Peyer's patch (tissue), 4 donors: ENCODE measurements around the gene CA10. TPM values are rescaled to one million over a fixed set of nuclear protein-coding genes. Genes with fewer than 3 reads are reported as not detected.

Experiments used
- DNase-seq, 3 donors: peaks; one replicate each; pipeline ENCODE4 v3.0.0-alpha.2; 2017 to 2019
- H3K27ac ChIP-seq, 4 donors: fragments of 200-600 bp; sonication (generic); one replicate each; pipeline ENCODE4 v1.5.1; 2016 to 2019
- H3K27me3 ChIP-seq, 2 donors: fragments of 200-600 bp; sonication (generic); one replicate each; pipeline ENCODE4 v1.5.1; 2019
- H3K36me3 ChIP-seq, 3 donors: fragments of 200-600 bp; sonication (generic); one replicate each; pipeline ENCODE4 v1.5.1; 2016 to 2019
- H3K4me1 ChIP-seq, 4 donors: fragments of 200-600 bp; sonication (generic); one replicate each; pipeline ENCODE4 v1.5.1; 2016 to 2019
- H3K4me3 ChIP-seq, 4 donors: fragments of 200-600 bp; sonication (generic); 1 replicate in 3 of 4; 2 replicates in 1 of 4; pipeline ENCODE4 v1.5.1; 2016 to 2019; ENCODE audit warnings: mild to moderate bottlenecking in 1 of 4
- H3K9me3 ChIP-seq, 4 donors: fragments of 200-600 bp; sonication (generic); one replicate each; pipeline ENCODE4 v1.5.1; 2016 to 2019; ENCODE audit warnings: mild to moderate bottlenecking in 1 of 4
- POLR2A ChIP-seq, 2 donors: fragments of 450-650 bp; IDR thresholded peaks; one replicate each; pipeline ENCODE4 v1.5.1; 2017; ENCODE audit warnings: antibody characterized with exemption in 2 of 2, mild to moderate bottlenecking in 2 of 2, moderate library complexity in 2 of 2
- total RNA-seq, 4 donors: library from RNA; depleted of rRNA; stranded (reverse); fragments of >200 nt; gene quantifications; one replicate each; pipeline ENCODE4 v1.1.0, GENCODE V29; 2016
- TF ChIP-seq, protein P1 (sequence below), 6 experiments: fragments of 450-650 bp in 4 of 6; fragments of 200-600 bp in 2 of 6; sonication (generic) in 1 of 6; IDR thresholded peaks; one replicate each; pipeline ENCODE4 v1.5.1; 2017 to 2019; ENCODE audit warnings: antibody characterized with exemption in 6 of 6, mild to moderate bottlenecking in 3 of 6, moderate library complexity in 1 of 6

The CA10 gene
- total RNA-seq, 4 donors from 2014 or later: 1.4 to 1.7 TPM; not detected in 2

DNA sequence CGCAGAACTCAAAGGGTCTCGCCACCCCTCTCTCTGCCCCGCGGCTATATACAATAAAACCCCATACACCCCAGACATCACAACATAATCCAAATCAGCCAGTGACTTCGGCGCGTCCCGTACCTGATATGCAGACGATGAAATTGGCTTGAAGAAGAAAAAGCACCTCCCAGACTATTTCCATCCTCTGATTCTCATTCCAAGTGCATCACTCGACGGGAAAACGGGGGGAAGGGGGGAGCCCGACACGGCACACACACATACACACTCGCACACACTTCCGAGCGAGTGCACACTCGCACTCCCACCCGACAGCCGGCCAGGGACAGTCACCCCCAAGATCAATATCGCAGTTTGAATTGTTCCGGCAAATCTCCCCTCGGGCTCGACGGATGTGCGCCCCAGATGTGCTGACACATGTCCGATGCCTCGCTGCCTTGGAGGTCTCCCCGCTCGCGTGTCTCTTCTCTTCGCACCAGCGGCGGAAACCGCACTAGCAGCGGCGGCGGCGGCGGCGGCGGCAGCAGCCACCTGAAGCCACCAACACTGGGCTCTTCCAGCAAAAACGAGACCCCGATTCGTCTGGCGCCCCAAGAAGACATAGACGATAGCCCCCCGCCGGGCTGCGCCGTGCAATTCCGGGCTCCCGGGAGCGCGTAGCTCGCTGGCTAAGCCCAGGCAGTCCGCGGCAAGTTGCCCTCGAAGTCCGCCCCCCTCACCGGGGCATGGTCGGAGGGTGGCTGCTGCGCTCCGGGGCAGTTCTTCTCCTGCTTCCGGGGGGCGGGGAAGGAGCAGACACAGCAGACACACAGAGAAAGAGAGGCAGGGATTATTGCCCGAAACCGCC lies 688 bp downstream of the CA10 start:
- no peaks in the 10 kb centered on the region for H3K4me1 ChIP-seq
- no peaks in the 10 kb centered on the region for H3K27me3 ChIP-seq
- TF ChIP-seq, protein P1, sequence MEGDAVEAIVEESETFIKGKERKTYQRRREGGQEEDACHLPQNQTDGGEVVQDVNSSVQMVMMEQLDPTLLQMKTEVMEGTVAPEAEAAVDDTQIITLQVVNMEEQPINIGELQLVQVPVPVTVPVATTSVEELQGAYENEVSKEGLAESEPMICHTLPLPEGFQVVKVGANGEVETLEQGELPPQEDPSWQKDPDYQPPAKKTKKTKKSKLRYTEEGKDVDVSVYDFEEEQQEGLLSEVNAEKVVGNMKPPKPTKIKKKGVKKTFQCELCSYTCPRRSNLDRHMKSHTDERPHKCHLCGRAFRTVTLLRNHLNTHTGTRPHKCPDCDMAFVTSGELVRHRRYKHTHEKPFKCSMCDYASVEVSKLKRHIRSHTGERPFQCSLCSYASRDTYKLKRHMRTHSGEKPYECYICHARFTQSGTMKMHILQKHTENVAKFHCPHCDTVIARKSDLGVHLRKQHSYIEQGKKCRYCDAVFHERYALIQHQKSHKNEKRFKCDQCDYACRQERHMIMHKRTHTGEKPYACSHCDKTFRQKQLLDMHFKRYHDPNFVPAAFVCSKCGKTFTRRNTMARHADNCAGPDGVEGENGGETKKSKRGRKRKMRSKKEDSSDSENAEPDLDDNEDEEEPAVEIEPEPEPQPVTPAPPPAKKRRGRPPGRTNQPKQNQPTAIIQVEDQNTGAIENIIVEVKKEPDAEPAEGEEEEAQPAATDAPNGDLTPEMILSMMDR (IDR thresholded peaks at IDR 0.05): no peak
- no peak for TF ChIP-seq POLR2A (IDR thresholded peaks at IDR 0.05)
- DNase-seq: no peak
- no peaks in the 10 kb centered on the region for H3K9me3 ChIP-seq
- peak overlapping the region in 2 of 4 donors; percentile 11 to 19 for H3K4me3 ChIP-seq
- H3K27ac ChIP-seq: no peak overlapping the region
- H3K36me3 ChIP-seq: no peaks in the 10 kb centered on the region

DNA sequence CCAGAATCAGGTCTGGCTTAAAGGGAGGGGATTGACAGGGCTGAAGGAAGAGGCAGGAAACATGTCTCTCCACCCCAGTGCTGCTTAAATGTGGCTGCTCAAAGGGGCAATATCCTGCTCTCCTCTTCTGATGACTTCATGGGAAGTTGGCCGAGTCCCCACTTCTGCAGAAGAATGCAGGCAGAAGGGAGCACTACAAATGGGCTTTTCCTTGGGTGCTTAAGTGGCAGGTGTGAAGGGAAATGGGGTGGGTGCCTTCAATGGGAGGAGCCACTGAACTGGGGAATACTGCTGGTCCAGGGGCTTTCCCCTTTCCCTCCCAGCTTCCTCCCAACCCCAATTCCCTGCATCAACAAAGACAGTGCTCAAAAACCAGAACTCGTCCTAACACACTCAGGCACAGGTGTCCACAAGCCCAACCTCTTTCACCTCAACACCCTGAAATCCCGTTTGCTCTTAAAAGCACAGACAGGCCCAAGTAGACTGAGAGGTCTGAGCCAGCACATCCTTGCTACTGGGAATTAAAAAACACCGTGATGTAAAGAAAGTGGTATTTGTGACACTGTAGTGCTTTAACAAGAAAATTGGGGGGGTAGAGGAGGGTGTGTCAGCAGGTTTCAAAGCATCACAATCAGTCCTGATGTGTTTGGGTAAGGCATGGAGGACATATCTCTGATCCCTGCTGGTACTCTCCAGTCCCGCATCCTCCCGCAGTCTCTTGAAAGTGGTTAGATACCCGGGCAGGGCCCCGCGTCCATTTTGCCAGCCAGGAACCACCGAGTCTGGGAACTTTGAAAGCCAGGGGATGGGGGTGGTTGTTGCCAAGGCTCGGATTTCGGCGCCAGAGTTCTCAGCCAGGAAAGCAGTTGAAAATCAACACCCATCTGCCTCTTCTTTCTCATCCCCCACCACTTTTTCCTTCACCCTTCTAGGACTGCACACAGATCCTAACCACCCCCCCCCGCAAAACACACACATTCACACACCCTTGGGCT lies 1.6 kb downstream of the CA10 start:
- Histone ChIP-seq H3K4me3 (no peak overlapping the region), H3K36me3 (no peaks in the 10 kb centered on the region), H3K4me1 (no peaks in the 10 kb centered on the region), H3K27ac (no peak overlapping the region), H3K9me3 (no peaks in the 10 kb centered on the region), H3K27me3 (no peaks in the 10 kb centered on the region)
- no peak for TF ChIP-seq POLR2A (IDR thresholded peaks at IDR 0.05)
- TF ChIP-seq, protein P1 (IDR thresholded peaks at IDR 0.05): no peak
- no peak for DNase-seq

DNA sequence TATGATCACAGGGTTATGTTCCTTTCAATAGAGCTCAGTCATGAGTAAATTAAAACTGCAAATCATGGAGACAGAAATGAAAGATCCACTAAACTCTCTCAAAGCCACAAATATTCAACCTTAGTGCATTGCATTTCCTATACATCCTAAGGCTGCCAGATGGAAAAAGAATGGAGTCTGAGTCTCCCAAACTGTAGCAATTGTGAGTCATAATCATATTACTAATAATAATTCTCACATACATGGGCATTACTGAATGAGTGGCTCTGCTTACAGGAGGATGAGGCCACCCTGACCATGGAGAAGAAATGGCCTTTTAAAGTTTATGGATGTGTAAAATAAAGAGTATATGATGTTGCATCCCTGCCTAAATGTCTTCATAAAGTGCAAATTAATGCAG lies 3.2 kb downstream of the CA10 start:
- no peak overlapping the region for H3K27ac ChIP-seq
- no peaks in the 10 kb centered on the region for H3K27me3 ChIP-seq
- H3K4me3 ChIP-seq: no peak overlapping the region
- no peaks in the 10 kb centered on the region for H3K36me3 ChIP-seq
- no peaks in the 10 kb centered on the region for H3K4me1 ChIP-seq
- no peaks in the 10 kb centered on the region for H3K9me3 ChIP-seq
- DNase-seq: no peak
- TF ChIP-seq, protein P1 (IDR thresholded peaks at IDR 0.05): no peak
- no peak for TF ChIP-seq POLR2A (IDR thresholded peaks at IDR 0.05)

DNA sequence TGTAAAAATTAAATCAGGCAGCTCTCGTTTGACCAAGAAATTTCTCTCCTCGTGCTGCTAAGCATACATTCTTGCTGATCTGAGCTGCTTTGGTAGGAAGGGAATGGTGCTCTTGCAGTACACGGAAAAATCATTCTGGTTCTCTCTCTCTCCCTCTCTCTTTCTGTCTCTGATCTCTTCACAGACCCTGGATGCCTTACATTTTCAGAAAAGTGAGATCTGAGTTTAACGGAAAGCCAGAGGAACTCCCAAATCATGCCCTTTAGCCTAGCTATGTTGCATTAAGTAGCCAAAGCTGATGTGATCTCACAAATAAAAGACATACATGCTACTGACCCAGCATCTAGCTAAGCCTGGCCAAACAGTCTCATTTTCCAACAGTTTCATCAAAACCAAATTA lies 4.0 kb downstream of the CA10 start:
- Histone ChIP-seq H3K36me3 (no peaks in the 10 kb centered on the region), H3K4me3 (no peak overlapping the region), H3K9me3 (no peaks in the 10 kb centered on the region), H3K27ac (no peak overlapping the region), H3K4me1 (no peaks in the 10 kb centered on the region), H3K27me3 (no peaks in the 10 kb centered on the region)
- DNase-seq: no peak
- no peak for TF ChIP-seq POLR2A (IDR thresholded peaks at IDR 0.05)
- TF ChIP-seq, protein P1 (IDR thresholded peaks at IDR 0.05): no peak

DNA sequence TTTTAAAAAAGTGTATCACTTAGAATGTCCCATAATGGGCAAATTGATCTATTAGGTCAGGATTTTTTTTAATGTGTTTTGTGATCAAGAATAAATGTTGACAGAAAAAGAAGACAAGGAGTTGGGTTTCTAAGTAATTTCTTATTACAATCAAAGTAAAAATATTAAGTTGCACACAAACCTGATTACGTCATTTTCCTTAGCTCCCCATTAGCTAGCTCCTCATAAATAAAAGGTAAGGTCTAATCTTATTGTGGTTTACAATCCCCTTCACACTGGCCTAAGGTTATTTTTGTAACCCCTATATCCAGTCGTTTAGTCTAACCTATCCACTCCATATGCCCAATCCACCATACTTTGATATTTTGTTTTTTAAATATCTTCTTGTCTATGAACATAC lies 7.6 kb downstream of the CA10 start:
- TF ChIP-seq, protein P1 (IDR thresholded peaks at IDR 0.05): no peak
- no peak for TF ChIP-seq POLR2A (IDR thresholded peaks at IDR 0.05)

More for the DNA sequence above, 7.6 kb downstream of the CA10 start:
- Histone ChIP-seq H3K27ac (no peak overlapping the region), H3K36me3 (no peaks in the 10 kb centered on the region), H3K4me1 (no peaks in the 10 kb centered on the region), H3K27me3 (no peaks in the 10 kb centered on the region), H3K4me3 (no peak overlapping the region), H3K9me3 (no peaks in the 10 kb centered on the region)
- no peak for DNase-seq
